Stimulated activated CD8-positive, alpha-beta memory T cell treated with anti-CD3 and anti-CD28 coated beads, Interleukin-4, amount 100 ng/mL, for 4 hours (primary cell): Measurements from ENCODE around the gene CARS1.

Experiments used
- DNase-seq, 2 donors: peaks; one replicate each; pipeline ENCODE4 v3.0.0-alpha.2; 2020; ENCODE audit warnings: low read depth in 2 of 2, low spot score in 1 of 2

Gene CARS1

GRCh38 chr11:2963112-2963754 is 94.0 kb downstream of the CARS1 start:
- no peak for DNase-seq

- no peak for DNase-seq
Observed at GRCh38 chr11:2961080-2961479, 96.1 kb downstream of the CARS1 start.

- no peak for DNase-seq
Observed at GRCh38 chr11:2960139-2960538, 97.1 kb downstream of the CARS1 start.

- no peak for DNase-seq
Observed at GRCh38 chr11:2958251-2958650, 99.0 kb downstream of the CARS1 start.

- no peak for DNase-seq
Observed at GRCh38 chr11:2955906-2956476, 101.2 kb downstream of the CARS1 start.

GRCh38 chr11:2954263-2954662 is 103.0 kb downstream of the CARS1 start:
- DNase-seq = no peak

GRCh38 chr11:2952290-2952689 is 104.9 kb downstream of the CARS1 start:
- no peak for DNase-seq

- no peak for DNase-seq
Observed at GRCh38 chr11:2951231-2952110, 105.8 kb downstream of the CARS1 start.
